Measurements from ENCODE around the gene TRA2A.

DNA sequence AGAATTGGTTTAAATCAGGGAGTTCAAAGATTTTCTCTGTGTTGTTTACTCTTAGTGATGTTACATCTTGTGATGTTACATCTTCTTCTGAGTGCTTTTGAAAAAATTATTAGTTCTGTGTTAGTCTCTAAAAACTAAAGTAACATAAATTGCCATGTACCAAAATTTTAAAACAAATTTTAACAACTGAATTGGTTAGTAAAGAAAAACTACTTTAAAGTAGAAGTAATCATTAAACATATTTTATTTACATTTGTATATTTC is 56.3 kb downstream of the TRA2A start:
- TF ChIP-seq, protein P1, sequence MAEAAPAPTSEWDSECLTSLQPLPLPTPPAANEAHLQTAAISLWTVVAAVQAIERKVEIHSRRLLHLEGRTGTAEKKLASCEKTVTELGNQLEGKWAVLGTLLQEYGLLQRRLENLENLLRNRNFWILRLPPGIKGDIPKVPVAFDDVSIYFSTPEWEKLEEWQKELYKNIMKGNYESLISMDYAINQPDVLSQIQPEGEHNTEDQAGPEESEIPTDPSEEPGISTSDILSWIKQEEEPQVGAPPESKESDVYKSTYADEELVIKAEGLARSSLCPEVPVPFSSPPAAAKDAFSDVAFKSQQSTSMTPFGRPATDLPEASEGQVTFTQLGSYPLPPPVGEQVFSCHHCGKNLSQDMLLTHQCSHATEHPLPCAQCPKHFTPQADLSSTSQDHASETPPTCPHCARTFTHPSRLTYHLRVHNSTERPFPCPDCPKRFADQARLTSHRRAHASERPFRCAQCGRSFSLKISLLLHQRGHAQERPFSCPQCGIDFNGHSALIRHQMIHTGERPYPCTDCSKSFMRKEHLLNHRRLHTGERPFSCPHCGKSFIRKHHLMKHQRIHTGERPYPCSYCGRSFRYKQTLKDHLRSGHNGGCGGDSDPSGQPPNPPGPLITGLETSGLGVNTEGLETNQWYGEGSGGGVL (CRISPR knock-in tag; IDR thresholded peaks at IDR 0.05): no peak
- no peak for TF ChIP-seq CHCHD3 (CRISPR knock-in tag; IDR thresholded peaks at IDR 0.05)
- TF ChIP-seq CHD4 (IDR thresholded peaks at IDR 0.05; ENCODE audit: insufficient read depth, insufficient replicate concordance, low read depth, low read length, poor library complexity, severe bottlenecking): no peak
- TF ChIP-seq POLR2AphosphoS5 (IDR thresholded peaks at IDR 0.05; ENCODE audit: control insufficient read depth, insufficient read depth, low read depth, low read length): no peak
- TF ChIP-seq, protein P2, sequence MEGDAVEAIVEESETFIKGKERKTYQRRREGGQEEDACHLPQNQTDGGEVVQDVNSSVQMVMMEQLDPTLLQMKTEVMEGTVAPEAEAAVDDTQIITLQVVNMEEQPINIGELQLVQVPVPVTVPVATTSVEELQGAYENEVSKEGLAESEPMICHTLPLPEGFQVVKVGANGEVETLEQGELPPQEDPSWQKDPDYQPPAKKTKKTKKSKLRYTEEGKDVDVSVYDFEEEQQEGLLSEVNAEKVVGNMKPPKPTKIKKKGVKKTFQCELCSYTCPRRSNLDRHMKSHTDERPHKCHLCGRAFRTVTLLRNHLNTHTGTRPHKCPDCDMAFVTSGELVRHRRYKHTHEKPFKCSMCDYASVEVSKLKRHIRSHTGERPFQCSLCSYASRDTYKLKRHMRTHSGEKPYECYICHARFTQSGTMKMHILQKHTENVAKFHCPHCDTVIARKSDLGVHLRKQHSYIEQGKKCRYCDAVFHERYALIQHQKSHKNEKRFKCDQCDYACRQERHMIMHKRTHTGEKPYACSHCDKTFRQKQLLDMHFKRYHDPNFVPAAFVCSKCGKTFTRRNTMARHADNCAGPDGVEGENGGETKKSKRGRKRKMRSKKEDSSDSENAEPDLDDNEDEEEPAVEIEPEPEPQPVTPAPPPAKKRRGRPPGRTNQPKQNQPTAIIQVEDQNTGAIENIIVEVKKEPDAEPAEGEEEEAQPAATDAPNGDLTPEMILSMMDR (IDR thresholded peaks at IDR 0.05 in 2 of 3, conservative IDR thresholded peaks at IDR 0.05 in 1 of 3; ENCODE audit: insufficient read depth in 2 of 3, low read depth in 1 of 3, low read length in 3 of 3): no peak
- no peak for TF ChIP-seq EZH2 (IDR thresholded peaks at IDR 0.05; ENCODE audit: borderline replicate concordance, low read depth, low read length)
- no peak for TF ChIP-seq ZNF146 (CRISPR knock-in tag; IDR thresholded peaks at IDR 0.05; ENCODE audit: unreplicated experiment)
- TF ChIP-seq KLF13 (tag; IDR thresholded peaks at IDR 0.05; ENCODE audit: borderline replicate concordance, low read depth): no peak
- TF ChIP-seq E2F3 (CRISPR knock-in tag; IDR thresholded peaks at IDR 0.05): no peak

Measured in K562 (cell line).